A549 (cell line): Measurements from ENCODE around the gene PDYN.

ENCODE experiments used
- EHMT2 ChIP-seq: fragments of 200-600 bp; sonication (generic); IDR thresholded peaks from 2 replicates; pipeline ENCODE4 v1.6.1; 2016; ENCODE audit warnings: antibody characterized with exemption, low read depth, mild to moderate bottlenecking, moderate library complexity
- POLR2A ChIP-seq: IDR thresholded peaks from 2 replicates; pipeline ENCODE4 v1.6.1; 2012; ENCODE audit warnings: mild to moderate bottlenecking, low read length
- RAD21 ChIP-seq, 2 experiments: fragments of >200 bp in 1 of 2; sonication (Bioruptor Twin) in 1 of 2; formaldehyde crosslinking in 1 of 2; IDR thresholded peaks in 1 of 2; conservative IDR thresholded peaks in 1 of 2; 2 replicates in 1 of 2; 3 replicates in 1 of 2; pipeline ENCODE4 v1.6.1; 2012 to 2018; ENCODE audit warnings: inconsistent platforms in 1 of 2
- SMC3 ChIP-seq: fragments of >200 bp; sonication (Bioruptor Twin); formaldehyde crosslinking; IDR thresholded peaks from 3 replicates; pipeline ENCODE4 v1.6.1; 2018; ENCODE audit warnings: inconsistent platforms
- TF ChIP-seq, protein P1 (sequence below): fragments of >200 bp; sonication (Bioruptor Twin); formaldehyde crosslinking; IDR thresholded peaks from 3 replicates; pipeline ENCODE4 v1.5.1; 2016
- TF ChIP-seq, protein P2 (sequence below): IDR thresholded peaks from 2 replicates; pipeline ENCODE4 v1.6.1; 2012
- TF ChIP-seq, protein P3 (sequence below): fragments of 200-600 bp; sonication (generic); IDR thresholded peaks from 2 replicates; pipeline ENCODE4 v1.6.1; 2016; ENCODE audit warnings: antibody characterized with exemption, mild to moderate bottlenecking, moderate library complexity
- TF ChIP-seq, protein P4 (sequence below): fragments of 250-450 bp; sonication (Bioruptor Pico); IDR thresholded peaks from 2 replicates; pipeline ENCODE4 v1.5.0; 2021; ENCODE audit warnings: mild to moderate bottlenecking, moderate library complexity, borderline replicate concordance

DNA sequence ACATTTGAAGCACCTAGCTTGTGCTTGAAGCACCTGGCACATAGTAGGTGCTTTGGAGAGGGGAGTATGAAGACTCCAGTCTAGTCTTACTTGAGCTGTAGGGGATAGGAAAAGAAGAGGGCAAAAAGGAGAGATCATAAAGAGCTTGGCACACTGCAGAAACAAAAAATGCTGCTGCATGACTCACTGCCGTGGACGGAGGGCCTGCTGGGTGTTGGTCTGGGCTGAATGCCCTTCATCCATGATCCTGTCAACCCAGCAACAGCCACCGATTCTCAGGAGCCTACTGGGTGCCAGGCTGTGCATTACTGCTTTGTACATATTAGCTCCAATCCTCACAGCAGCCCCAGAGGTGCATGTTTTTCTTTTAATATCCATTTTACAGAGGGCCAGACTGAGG lies 6.0 kb downstream of the PDYN start:
- TF ChIP-seq, protein P1, sequence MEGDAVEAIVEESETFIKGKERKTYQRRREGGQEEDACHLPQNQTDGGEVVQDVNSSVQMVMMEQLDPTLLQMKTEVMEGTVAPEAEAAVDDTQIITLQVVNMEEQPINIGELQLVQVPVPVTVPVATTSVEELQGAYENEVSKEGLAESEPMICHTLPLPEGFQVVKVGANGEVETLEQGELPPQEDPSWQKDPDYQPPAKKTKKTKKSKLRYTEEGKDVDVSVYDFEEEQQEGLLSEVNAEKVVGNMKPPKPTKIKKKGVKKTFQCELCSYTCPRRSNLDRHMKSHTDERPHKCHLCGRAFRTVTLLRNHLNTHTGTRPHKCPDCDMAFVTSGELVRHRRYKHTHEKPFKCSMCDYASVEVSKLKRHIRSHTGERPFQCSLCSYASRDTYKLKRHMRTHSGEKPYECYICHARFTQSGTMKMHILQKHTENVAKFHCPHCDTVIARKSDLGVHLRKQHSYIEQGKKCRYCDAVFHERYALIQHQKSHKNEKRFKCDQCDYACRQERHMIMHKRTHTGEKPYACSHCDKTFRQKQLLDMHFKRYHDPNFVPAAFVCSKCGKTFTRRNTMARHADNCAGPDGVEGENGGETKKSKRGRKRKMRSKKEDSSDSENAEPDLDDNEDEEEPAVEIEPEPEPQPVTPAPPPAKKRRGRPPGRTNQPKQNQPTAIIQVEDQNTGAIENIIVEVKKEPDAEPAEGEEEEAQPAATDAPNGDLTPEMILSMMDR: no peak
- TF ChIP-seq SMC3: no peak
- no peak for TF ChIP-seq POLR2A
- TF ChIP-seq EHMT2: no peak
- TF ChIP-seq, protein P2, sequence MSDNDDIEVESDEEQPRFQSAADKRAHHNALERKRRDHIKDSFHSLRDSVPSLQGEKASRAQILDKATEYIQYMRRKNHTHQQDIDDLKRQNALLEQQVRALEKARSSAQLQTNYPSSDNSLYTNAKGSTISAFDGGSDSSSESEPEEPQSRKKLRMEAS: no peak
- no peak for TF ChIP-seq RAD21 (conservative IDR thresholded peaks at IDR 0.05 in 1 of 2, IDR thresholded peaks at IDR 0.05 in 1 of 2)
- TF ChIP-seq, protein P3, sequence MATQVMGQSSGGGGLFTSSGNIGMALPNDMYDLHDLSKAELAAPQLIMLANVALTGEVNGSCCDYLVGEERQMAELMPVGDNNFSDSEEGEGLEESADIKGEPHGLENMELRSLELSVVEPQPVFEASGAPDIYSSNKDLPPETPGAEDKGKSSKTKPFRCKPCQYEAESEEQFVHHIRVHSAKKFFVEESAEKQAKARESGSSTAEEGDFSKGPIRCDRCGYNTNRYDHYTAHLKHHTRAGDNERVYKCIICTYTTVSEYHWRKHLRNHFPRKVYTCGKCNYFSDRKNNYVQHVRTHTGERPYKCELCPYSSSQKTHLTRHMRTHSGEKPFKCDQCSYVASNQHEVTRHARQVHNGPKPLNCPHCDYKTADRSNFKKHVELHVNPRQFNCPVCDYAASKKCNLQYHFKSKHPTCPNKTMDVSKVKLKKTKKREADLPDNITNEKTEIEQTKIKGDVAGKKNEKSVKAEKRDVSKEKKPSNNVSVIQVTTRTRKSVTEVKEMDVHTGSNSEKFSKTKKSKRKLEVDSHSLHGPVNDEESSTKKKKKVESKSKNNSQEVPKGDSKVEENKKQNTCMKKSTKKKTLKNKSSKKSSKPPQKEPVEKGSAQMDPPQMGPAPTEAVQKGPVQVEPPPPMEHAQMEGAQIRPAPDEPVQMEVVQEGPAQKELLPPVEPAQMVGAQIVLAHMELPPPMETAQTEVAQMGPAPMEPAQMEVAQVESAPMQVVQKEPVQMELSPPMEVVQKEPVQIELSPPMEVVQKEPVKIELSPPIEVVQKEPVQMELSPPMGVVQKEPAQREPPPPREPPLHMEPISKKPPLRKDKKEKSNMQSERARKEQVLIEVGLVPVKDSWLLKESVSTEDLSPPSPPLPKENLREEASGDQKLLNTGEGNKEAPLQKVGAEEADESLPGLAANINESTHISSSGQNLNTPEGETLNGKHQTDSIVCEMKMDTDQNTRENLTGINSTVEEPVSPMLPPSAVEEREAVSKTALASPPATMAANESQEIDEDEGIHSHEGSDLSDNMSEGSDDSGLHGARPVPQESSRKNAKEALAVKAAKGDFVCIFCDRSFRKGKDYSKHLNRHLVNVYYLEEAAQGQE: no peak
- TF ChIP-seq, protein P4, sequence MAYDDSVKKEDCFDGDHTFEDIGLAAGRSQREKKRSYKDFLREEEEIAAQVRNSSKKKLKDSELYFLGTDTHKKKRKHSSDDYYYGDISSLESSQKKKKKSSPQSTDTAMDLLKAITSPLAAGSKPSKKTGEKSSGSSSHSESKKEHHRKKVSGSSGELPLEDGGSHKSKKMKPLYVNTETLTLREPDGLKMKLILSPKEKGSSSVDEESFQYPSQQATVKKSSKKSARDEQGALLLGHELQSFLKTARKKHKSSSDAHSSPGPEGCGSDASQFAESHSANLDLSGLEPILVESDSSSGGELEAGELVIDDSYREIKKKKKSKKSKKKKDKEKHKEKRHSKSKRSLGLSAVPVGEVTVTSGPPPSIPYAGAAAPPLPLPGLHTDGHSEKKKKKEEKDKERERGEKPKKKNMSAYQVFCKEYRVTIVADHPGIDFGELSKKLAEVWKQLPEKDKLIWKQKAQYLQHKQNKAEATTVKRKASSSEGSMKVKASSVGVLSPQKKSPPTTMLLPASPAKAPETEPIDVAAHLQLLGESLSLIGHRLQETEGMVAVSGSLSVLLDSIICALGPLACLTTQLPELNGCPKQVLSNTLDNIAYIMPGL: no peak
